ENCODE data around the gene AP3D1.
"Not testable (repeated sequence)": the region's sequence is repeated elsewhere in the genome, so short reads cannot be mapped to it uniquely, and the experiment has no call there.

AP3D1 gene

GRCh38 chr19:2149980-2150793, 1.2 kb downstream of the AP3D1 start:
- DNase-seq, result no peak

DNA sequence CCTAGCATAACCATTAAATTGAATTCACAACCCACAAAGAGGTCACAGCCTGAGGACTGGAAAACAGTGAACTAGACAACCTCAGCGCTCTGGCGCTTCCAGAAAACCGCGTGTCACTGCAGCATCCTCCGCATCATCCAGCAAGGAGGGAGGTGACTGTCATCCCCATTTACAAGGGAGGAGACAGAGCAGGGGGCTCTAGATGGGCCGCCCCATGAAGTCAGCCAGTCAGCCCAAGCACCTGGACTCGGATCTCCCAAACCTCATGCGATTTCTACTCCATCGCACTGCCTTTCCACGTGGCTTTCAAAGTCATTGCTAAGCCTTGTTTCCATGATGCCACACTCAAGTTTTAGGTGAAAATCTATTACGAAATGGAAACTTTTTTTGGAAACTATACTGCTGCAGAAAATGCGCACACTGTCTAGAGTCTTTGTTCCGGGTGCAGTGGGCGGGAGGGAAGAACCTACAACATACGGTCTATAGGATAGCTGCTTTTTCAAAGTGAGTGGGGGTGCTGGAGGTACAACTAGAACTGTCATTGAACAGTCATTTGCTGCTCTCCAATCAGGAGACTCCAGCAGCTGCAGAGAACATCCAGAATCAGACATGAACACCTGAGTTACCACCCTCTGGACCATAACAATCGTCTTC, 2.8 kb downstream of the AP3D1 start:
- no peak for DNase-seq

DNA sequence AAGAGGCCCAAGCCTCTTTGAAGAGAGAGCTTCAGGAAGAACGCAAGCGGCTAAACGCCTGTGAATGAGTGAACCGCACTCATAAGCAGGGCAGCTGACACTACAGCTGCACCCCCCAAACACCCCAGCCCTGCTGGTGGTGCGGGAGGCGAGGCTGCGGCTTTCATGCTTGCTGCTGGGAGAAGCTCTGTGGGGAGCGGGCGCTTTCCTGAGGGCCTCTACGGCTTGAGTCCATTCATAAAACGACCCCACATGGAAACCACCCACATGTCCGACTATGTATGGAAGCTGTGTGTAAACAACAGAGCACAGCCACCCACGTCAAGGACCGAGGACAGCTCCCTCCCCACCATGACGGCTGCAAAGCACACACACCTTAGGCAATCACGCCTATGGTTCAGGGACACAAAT, 5.5 kb downstream of the AP3D1 start:
- DNase-seq, result no peak

GRCh38 chr19:2144190-2144589, 7.2 kb downstream of the AP3D1 start:
- no peak for DNase-seq

GRCh38 chr19:2142173-2142829, 9.1 kb downstream of the AP3D1 start:
- no peak for DNase-seq

GRCh38 chr19:2140138-2140569, 11.2 kb downstream of the AP3D1 start:
- DNase-seq, result no peak

- no peak for DNase-seq
Observed at GRCh38 chr19:2139385-2140137, 11.8 kb downstream of the AP3D1 start.

GRCh38 chr19:2138061-2138728, 13.2 kb downstream of the AP3D1 start:
- DNase-seq, result no peak

DNA sequence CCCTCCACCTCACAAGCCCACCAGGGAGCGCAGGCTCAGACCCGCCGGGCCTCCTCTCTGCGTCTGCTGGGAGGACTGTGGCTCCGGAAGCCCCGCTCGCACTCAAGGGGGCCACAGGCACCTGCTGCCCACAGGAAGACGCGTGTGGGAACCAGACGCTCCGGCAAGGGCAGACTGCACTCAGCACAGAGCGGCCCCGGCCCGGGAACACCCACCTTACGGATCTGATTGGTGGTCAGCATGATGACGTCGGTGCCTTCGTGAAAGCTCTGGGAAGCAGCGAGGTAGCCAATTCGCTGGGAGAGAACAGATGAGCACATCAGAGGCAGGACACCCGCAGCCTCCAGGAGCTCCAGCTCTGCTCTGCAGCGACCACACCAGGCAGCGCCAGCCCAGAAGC, 14.6 kb downstream of the AP3D1 start:
- DNase-seq, result no peak

- DNase-seq, result no peak
Observed at GRCh38 chr19:2135474-2136402, 15.6 kb downstream of the AP3D1 start.

DNA sequence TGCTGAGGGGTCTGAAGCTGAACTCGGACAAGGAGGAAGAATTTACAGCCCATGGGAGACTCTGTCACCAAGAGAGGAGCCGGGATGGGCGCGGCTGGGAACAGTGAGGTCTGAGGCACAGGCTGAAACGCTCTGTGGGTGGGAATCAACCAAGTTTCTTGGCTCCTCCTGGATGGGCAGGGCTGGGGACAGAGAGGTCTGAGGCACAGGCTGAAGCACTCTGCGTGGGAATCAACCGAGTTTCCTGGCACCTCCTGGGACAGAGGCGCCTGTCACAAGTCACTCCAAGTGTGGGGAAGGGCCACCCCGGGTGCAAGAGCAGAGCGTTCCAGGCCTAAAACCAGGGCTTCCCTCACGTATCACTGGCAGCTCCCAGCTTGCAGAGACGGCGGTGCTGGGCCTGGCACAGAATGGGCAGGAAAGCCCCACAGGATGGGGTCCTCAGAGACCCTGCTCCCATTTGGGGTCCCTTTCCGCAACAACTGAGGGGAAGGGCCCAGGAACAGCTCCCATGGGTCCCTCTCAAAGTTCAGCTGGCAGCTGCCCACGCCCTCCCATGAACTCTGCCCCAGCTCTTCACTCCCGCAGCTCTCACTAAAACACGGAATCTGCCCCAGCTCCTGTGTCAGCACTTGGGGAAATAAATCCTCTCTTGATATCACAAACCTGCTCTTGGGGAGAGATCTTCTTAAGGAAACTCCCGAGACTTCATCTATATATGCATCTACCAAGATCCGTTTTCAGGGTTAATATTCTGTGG, 18.5 kb downstream of the AP3D1 start:
- DNase-seq, result no peak

DNA sequence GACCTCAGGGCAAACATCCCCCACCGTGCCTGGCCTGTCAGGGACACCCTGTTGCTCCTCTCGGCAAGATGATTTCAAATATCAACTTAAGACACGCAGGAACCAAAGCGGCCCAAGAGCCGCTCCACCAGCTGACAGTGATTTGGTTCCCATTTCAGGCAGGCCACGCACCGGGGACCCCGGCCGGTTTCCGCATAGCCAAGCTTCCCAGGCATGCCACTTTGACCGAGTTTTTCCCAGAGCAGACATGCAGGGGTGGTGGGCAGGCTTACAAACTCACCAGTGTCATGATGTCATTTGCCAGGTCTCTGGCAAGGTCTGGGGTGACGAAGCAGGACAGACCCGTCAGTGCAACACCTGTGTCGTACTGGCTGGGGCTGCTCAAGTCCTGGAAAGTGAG, 19.2 kb downstream of the AP3D1 start:
- DNase-seq, result no peak

DNA sequence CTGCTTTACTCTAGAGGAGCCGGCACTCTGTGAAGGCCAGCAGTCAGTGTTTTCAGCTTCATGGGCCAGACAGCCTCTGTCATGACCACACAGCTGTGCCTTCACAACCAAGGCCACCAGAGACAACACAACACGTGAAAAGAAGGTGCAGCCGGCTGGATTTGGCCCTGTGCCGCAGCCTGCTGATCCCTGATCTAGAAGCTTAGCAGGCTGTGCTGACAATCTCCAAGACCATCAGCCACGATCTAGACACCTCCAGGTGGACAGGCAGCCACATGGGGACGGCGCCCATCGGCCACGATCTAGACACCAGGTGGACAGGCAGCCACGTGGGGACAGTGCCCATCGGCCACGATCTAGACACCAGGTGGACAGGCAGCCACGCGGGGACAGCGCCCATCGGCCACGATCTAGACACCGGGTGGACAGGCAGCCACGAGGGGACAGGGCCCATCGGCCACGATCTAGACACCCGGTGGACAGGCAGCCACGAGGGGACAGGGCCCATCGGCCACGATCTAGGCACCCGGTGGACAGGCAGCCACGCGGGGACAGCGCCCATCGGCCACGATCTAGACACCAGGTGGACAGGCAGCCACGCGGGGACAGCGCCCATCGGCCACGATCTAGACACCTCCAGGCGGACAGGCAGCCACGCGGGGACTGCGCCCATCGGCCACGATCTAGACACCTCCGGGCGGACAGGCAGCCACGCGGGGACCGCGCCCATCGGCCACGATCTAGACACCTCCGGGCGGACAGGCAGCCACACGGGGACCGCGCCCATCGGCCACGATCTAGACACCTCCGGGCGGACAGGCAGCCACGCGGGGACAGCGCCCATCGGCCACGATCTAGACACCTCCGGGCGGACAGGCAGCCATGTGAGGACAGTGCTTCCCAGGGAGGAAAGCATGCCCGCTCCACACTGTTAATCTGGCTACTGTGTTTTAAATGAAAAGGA, 20.1 kb downstream of the AP3D1 start:
- not testable (repeated sequence) for DNase-seq

- DNase-seq, result no peak
Observed at GRCh38 chr19:2129892-2130770, 21.2 kb downstream of the AP3D1 start.

DNA sequence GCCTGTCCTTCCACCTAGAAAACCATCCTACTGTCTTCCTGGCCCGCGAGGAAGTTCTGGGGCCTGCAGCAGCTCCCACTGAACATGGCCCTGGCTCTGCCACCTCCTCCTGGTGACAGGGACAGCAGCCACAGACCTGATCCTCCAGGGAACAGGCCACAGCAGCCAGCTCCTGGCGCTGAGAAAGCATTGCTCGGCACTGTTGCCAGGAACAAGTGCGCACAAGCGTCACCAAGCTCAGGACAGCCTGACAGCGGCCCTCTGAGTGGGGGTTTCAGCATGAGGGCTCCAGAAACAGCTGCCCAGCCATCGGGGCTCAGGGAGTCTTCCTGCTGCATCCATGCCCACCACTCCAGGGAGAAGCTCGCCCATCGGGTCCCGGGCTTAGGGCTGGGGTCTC, 21.9 kb downstream of the AP3D1 start:
- no peak for DNase-seq

DNA sequence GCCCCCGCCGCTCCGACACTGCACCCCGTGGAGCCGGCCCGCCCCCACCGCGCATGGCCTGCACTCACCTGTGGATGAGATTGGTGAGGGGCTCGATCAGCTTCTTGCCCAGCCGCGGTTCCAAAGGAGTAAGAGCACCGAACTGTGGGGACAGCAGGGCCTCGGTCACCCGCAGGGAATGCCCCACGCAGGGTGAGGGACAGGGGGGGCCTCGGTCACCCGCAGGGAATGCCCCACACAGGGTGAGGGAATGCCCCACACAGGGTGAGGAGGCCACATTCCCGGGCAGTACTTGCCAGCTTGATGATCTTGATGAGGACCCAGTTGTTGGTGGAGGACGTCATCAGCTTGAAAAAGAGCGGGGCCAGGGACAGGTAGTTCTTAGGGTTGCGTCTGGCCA, 22.3 kb downstream of the AP3D1 start:
- DNase-seq, result no peak

- DNase-seq, result not testable (repeated sequence)
Observed at GRCh38 chr19:2128252-2128651, 23.1 kb downstream of the AP3D1 start.

DNA sequence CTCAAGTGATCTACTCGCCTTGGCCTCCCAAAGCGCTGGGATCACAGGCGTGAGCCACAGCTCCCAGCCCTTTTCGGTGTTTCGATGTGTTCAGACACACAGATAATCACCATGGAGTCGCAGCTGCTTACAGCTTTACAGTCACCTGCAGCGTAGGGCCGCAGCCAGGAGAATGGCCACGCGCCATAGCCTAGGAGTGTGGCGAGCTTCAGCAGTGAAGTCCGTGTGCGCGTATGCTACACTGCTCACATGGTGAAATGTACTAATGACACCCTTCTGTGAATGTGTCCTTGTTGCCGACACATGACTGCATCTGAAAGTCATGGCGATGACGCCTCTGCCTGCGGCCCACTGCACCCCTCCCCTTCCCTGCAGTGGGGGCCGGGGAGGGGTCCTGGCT, 23.6 kb downstream of the AP3D1 start:
- no peak for DNase-seq
